Epithelial cell of proximal tubule (primary cell): Measurements from ENCODE around the gene LRRC59. TPM values are rescaled to one million over a fixed set of nuclear protein-coding genes. Genes with fewer than 3 reads are reported as not detected.
A peak's percentile ranks its signal among the peaks of the same experiment; 100 is the strongest.
"Not testable (repeated sequence)": the region's sequence is repeated elsewhere in the genome, so short reads cannot be mapped to it uniquely, and the experiment has no call there.

Source experiments
- DNase-seq: peaks from one replicate; pipeline ENCODE4 v3.0.0-alpha.2; 2011; ENCODE audit warnings: low read depth
- H3K4me3 ChIP-seq: 2 replicates; pipeline ENCODE4 v1.5.1; 2011; ENCODE audit warnings: low read depth, mild to moderate bottlenecking, low read length
- CTCF ChIP-seq: conservative IDR thresholded peaks from 2 replicates; pipeline ENCODE4 v1.5.1; 2012; ENCODE audit warnings: low read depth, mild to moderate bottlenecking, low read length
- total RNA-seq: library from RNA; depleted of rRNA; stranded (reverse); fragments of >200 nt; gene quantifications from 2 replicates; pipeline ENCODE4 v1.2.3, GENCODE V29; 2015

The LRRC59 gene
- total RNA-seq, 1 donor from 2014 or later: 147 TPM

DNA sequence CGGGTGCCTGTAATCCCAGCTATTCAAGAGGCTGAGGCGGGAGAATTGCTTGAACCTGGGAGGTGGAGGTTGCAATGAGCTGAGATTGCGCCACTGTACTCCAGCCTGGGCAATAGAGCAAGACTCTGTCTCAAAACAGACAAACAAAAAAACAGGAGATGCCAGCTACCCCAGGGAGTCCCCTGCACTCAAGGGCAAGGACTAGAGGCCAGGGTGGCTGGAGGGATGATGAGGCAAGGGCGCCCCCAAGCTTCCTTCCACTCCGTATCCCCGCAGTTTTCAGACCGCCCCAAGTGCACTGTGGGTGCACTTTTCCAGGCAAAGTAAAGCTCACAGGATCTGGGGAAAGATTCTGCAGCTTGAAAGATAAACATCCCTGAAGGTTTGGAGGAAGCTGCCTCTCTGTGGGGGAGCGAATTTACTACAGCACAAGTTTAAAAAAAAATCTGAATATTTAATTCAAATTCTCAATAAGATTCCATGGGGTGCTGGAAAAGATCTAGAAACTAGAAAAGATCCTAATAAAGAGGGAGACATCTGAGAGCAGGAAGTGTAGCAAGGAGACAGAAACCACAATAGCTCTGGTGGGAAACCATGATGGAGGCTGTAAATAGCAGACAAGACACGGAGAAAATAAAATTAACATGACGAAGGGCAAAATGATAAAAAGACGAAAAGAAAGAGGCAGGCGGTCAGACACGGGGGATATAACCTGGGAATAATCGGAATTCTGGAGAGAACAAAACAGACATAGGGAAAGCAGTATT lies 63.8 kb downstream of the LRRC59 start:
- not testable (repeated sequence) for DNase-seq, H3K4me3 ChIP-seq
- TF ChIP-seq CTCF: peak; percentile 13

GRCh38 chr17:50332196-50332595 lies 65.1 kb downstream of the LRRC59 start:
- no peak overlapping the region for H3K4me3 ChIP-seq
- no peak for TF ChIP-seq CTCF
- no peak for DNase-seq

Other genes starting within 250 kb of the LRRC59 start
- gene PPP1R9B, start 246.8 kb downstream of the LRRC59 start, total RNA-seq: 32.9 and 33.8 TPM in 2 replicates
- 0.69 TPM in 1 of 2 replicates, not detected in the other for gene SGCA, start 231.5 kb downstream of the LRRC59 start, total RNA-seq
- 13.9 and 105 TPM in 2 replicates for gene COL1A1, start 195.9 kb downstream of the LRRC59 start, total RNA-seq
- 2.7 and 13.2 TPM in 2 replicates for gene TMEM92, start 123.1 kb downstream of the LRRC59 start, total RNA-seq
- gene XYLT2, start 51.4 kb downstream of the LRRC59 start, total RNA-seq: 35.2 and 35.3 TPM in 2 replicates
- 100 and 158 TPM in 2 replicates for gene MRPL27, start 24.3 kb downstream of the LRRC59 start, total RNA-seq
- gene EME1, start 24.3 kb downstream of the LRRC59 start, total RNA-seq: 13.2 and 13.8 TPM in 2 replicates
- gene ACSF2, start 28.7 kb upstream of the LRRC59 start, total RNA-seq: 9.8 and 32.6 TPM in 2 replicates
- not detected in 2 replicates for gene CHAD, start 71.4 kb upstream of the LRRC59 start, total RNA-seq
- 17.1 and 18.4 TPM in 2 replicates for gene RSAD1, start 81.3 kb upstream of the LRRC59 start, total RNA-seq
- gene MYCBPAP, start 110.9 kb upstream of the LRRC59 start, total RNA-seq: 0.58 TPM in 1 of 2 replicates, not detected in the other
- gene EPN3, start 135.2 kb upstream of the LRRC59 start, total RNA-seq: 2.8 and 3.3 TPM in 2 replicates
- gene SPATA20, start 149.7 kb upstream of the LRRC59 start, total RNA-seq: 45.5 and 70.2 TPM in 2 replicates
- not detected in 2 replicates for gene CACNA1G, start 163.2 kb upstream of the LRRC59 start, total RNA-seq
- 6.3 and 6.6 TPM in 2 replicates for gene ABCC3, start 237.4 kb upstream of the LRRC59 start, total RNA-seq